Activated naive CD4-positive, alpha-beta T cell treated with Interleukin-2 at 50 U/mL for 16 hours (primary cell): ENCODE results near the gene CRHR1.

ENCODE experiments used
- DNase-seq: peaks from one replicate; pipeline ENCODE4 v3.0.0-alpha.2; 2020

Gene CRHR1

GRCh38 chr17:45870342-45870974 is 86.3 kb downstream of the CRHR1 start:
- DNase-seq: no peak

- DNase-seq: no peak
Measured at GRCh38 chr17:45871718-45872117, 87.6 kb downstream of the CRHR1 start.

- DNase-seq: peak; percentile 46
Measured at GRCh38 chr17:45873728-45874127, 89.6 kb downstream of the CRHR1 start.

GRCh38 chr17:45874151-45874550 is 90.0 kb downstream of the CRHR1 start:
- DNase-seq: no peak

GRCh38 chr17:45876539-45876938 is 92.4 kb downstream of the CRHR1 start:
- DNase-seq: no peak

GRCh38 chr17:45877467-45877866 is 93.3 kb downstream of the CRHR1 start:
- no peak for DNase-seq

- DNase-seq: no peak
Measured at GRCh38 chr17:45883063-45883462, 98.9 kb downstream of the CRHR1 start.
